ENCODE data around the gene CEND1. TPM values are rescaled to one million over a fixed set of nuclear protein-coding genes. Genes with fewer than 3 reads are reported as not detected.

Gene CEND1
- total and polyA plus RNA-seq, 2 donors (not counting 1 experiment from before 2014, with no cell fraction given), result 0.25 to 1.3 TPM

DNA sequence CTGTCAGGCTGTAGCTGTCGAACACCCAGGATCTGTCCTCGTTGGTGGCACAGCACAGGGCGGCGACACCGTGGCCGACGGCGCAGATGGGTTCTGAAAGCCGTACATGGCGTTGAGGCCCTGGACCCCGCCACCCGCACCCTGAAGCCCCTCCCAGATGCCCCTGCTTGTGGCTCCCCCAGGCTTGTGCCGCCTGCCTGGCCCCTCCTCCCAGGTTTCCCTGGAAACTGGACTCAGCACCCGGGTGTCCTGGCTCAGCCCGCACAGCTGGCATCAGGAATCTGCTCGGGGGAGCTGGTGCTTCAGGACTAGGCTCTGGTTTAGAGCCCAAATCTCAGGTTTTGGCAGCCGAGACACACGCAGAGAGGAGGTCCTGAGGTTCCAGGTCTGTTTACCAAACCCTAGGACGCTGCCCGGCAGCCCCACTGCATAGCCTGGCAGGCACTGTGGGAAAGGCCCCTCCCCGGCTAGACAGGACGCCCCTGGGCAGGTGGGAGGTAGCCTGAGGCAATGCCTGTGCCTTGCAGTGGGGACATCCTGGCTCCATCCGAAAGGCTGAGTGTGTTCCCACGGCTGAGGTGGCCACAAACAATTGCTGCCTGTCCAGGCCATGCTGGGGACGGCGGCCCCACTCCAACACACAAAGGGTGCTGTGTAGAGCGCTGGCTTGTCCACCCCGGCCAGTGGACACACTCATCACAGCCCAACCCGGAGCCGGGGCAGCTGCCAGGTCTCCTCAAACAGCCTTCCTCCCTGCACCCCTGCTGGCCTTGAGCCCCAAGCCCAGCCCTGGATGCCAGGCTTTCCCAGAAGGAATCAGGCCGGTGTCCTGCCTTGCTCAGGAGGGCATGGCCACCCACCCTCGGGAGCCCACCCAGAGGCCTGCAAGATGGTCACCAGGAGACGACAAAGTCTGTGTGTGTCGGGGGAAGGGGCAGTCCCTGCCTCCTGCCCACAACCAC, 17.2 kb downstream of the CEND1 start:
- no peak for TF ChIP-seq EZH2 (IDR thresholded peaks at IDR 0.05; ENCODE audit: low read length, missing control alignments)
- no peak for TF ChIP-seq CTCF (conservative IDR thresholded peaks at IDR 0.05 in 1 of 2, IDR thresholded peaks at IDR 0.05 in 1 of 2; ENCODE audit: low read depth in 1 of 2, low read length in 2 of 2)
- Histone ChIP-seq H3K4me1 (ENCODE audit: control insufficient read depth, extremely low read depth, insufficient read depth, low read length) (no peaks in the 10 kb centered on the region), H3K4me3 (replicated peaks in 1 of 4; ENCODE audit: control extremely low read depth in 1 of 4, insufficient read depth in 1 of 4, low read depth in 3 of 4, low read length in 4 of 4) (no peak overlapping the region), H3K9ac (ENCODE audit: insufficient read depth, low read length) (no peak overlapping the region), H3K9me3 (ENCODE audit: control insufficient read depth, insufficient read depth, low read depth, low read length) (no peaks in the 10 kb centered on the region), H3K27ac (ENCODE audit: insufficient read depth, low read length) (no peak overlapping the region), H3K4me2 (ENCODE audit: extremely low read depth, insufficient read depth, low read length) (no peak overlapping the region), H3K79me2 (ENCODE audit: control insufficient read depth, insufficient read depth, low read length) (peaks cover 58% of the 10 kb centered on the region), H3K36me3 (ENCODE audit: control insufficient read depth, insufficient read depth, low read length) (peaks cover 31% of the 10 kb centered on the region), H4K20me1 (ENCODE audit: control insufficient read depth, extremely low read depth, insufficient read depth, low read length) (no peaks in the 10 kb centered on the region), H3K27me3 (ENCODE audit: control insufficient read depth, insufficient read depth, low read length) (no peaks in the 10 kb centered on the region), H2AFZ (ENCODE audit: low read length) (no peak overlapping the region)
- no peak for DNase-seq (ENCODE audit: low read depth in 2 of 2)

DNA sequence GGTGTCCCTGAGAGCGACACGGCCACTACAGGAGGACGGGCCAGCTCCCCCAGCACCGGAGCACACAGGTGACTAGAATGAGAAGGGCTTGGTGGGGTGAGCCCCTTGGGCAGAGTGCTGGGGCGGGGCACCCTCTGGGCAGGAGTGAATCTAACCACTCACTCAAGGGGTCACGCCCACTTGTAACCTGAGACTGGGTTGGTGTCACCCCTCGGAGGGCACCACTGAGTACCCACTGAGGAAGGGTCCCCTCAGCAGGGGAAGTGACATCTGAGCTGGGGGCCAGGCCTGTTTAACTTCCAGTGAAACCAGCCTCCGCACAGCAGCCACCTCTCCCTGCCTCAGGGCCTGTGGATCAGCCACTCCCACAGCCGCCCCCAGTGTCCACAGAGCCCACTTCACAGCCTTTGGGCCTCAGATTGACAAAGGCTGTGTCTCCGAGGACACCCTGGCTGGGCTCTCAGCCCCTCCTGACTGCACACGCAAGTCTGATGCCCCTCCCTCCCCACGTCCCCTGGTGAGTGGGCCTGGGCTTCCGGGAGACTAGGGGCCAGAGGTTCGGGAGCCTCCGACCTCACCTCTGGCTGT, 18.2 kb downstream of the CEND1 start:
- Histone ChIP-seq H3K4me2 (ENCODE audit: extremely low read depth, insufficient read depth, low read length) (no peak overlapping the region), H3K9ac (ENCODE audit: insufficient read depth, low read length) (no peak overlapping the region), H2AFZ (ENCODE audit: low read length) (no peak overlapping the region), H3K4me1 (ENCODE audit: control insufficient read depth, extremely low read depth, insufficient read depth, low read length) (no peaks in the 10 kb centered on the region), H3K27me3 (ENCODE audit: control insufficient read depth, insufficient read depth, low read length) (no peaks in the 10 kb centered on the region), H3K27ac (ENCODE audit: insufficient read depth, low read length) (no peak overlapping the region), H3K36me3 (ENCODE audit: control insufficient read depth, insufficient read depth, low read length) (peaks cover 33% of the 10 kb centered on the region), H3K9me3 (ENCODE audit: control insufficient read depth, insufficient read depth, low read depth, low read length) (no peaks in the 10 kb centered on the region), H3K79me2 (ENCODE audit: control insufficient read depth, insufficient read depth, low read length) (peaks cover 54% of the 10 kb centered on the region), H3K4me3 (replicated peaks in 1 of 4; ENCODE audit: control extremely low read depth in 1 of 4, insufficient read depth in 1 of 4, low read depth in 3 of 4, low read length in 4 of 4) (no peak overlapping the region), H4K20me1 (ENCODE audit: control insufficient read depth, extremely low read depth, insufficient read depth, low read length) (no peaks in the 10 kb centered on the region)
- no peak for TF ChIP-seq EZH2 (IDR thresholded peaks at IDR 0.05; ENCODE audit: low read length, missing control alignments)
- no peak for TF ChIP-seq CTCF (conservative IDR thresholded peaks at IDR 0.05 in 1 of 2, IDR thresholded peaks at IDR 0.05 in 1 of 2; ENCODE audit: low read depth in 1 of 2, low read length in 2 of 2)
- no peak for DNase-seq (ENCODE audit: low read depth in 2 of 2)
